ENCODE measurements around the gene GJA1.

GRCh38 chr6:121437851-121438651 lies 2.6 kb downstream of the GJA1 start:
- TF ChIP-seq MXI1 (conservative IDR thresholded peaks at IDR 0.05; ENCODE audit: poor library complexity, severe bottlenecking) (no peak), REST (IDR thresholded peaks at IDR 0.05; ENCODE audit: borderline replicate concordance) (no peak), CTCF (IDR thresholded peaks at IDR 0.05; ENCODE audit: poor library complexity, severe bottlenecking) (no peak), EZH2 (IDR thresholded peaks at IDR 0.05; ENCODE audit: borderline replicate concordance, insufficient read depth, low read length, poor library complexity, severe bottlenecking) (no peak), POLR2AphosphoS5 (IDR thresholded peaks at IDR 0.05) (no peak), SMC3 (conservative IDR thresholded peaks at IDR 0.05; ENCODE audit: poor library complexity) (no peak), TAF1 (IDR thresholded peaks at IDR 0.05; ENCODE audit: low read depth) (no peak), EP300 (conservative IDR thresholded peaks at IDR 0.05; ENCODE audit: poor library complexity, severe bottlenecking) (no peak)
